Omental fat pad (tissue), 4 donors: ENCODE measurements around the gene TMEM271. TPM values are rescaled to one million over a fixed set of nuclear protein-coding genes. Genes with fewer than 3 reads are reported as not detected.

Source experiments
- ATAC-seq: fragments of 150-250 bp; one replicate; pipeline ENCODE4 v1.9.1; 2016; ENCODE audit warnings: mild to moderate bottlenecking, moderate library complexity; ENCODE audit not compliant: low FRiP score
- DNase-seq: peaks from one replicate; pipeline ENCODE4 v3.0.0-alpha.2; 2019; ENCODE audit warnings: low spot score
- total RNA-seq, 4 donors: library from RNA; depleted of rRNA; stranded (reverse); fragments of >200 nt; gene quantifications; one replicate each; pipeline ENCODE4 v1.1.0, GENCODE V29; 2016
- TF ChIP-seq, protein P1 (sequence below), 3 donors: fragments of 450-650 bp; IDR thresholded peaks; one replicate each; pipeline ENCODE4 v1.5.1; 2016 to 2017; ENCODE audit warnings: antibody characterized with exemption in 3 of 3, mild to moderate bottlenecking in 3 of 3, moderate library complexity in 2 of 3

TMEM271 gene
- total RNA-seq, 4 donors from 2014 or later: not detected

DNA sequence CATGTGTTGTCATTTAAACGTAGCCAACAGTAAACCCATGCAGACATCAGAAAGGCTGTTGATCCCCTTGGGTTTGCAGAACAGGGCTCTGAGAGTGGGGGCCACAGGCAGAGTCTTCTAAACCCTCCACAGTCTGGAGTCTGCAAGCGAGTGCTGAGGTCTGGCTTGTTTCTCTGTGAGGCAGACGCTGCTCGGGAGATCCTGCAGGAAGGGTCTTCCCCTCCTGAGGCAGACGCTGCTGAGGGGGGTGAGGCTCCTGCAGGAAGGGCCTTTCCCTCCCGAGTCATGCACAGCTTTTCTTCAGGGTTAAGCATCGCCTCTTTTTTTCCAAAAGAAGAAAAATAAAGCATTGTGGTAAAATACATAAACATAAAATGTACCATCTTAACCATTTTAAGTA is 32.1 kb upstream of the TMEM271 start:
- DNase-seq (no peak), ATAC-seq (no peak)
- TF ChIP-seq, protein P1, sequence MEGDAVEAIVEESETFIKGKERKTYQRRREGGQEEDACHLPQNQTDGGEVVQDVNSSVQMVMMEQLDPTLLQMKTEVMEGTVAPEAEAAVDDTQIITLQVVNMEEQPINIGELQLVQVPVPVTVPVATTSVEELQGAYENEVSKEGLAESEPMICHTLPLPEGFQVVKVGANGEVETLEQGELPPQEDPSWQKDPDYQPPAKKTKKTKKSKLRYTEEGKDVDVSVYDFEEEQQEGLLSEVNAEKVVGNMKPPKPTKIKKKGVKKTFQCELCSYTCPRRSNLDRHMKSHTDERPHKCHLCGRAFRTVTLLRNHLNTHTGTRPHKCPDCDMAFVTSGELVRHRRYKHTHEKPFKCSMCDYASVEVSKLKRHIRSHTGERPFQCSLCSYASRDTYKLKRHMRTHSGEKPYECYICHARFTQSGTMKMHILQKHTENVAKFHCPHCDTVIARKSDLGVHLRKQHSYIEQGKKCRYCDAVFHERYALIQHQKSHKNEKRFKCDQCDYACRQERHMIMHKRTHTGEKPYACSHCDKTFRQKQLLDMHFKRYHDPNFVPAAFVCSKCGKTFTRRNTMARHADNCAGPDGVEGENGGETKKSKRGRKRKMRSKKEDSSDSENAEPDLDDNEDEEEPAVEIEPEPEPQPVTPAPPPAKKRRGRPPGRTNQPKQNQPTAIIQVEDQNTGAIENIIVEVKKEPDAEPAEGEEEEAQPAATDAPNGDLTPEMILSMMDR (IDR thresholded peaks at IDR 0.05): no peak

DNA sequence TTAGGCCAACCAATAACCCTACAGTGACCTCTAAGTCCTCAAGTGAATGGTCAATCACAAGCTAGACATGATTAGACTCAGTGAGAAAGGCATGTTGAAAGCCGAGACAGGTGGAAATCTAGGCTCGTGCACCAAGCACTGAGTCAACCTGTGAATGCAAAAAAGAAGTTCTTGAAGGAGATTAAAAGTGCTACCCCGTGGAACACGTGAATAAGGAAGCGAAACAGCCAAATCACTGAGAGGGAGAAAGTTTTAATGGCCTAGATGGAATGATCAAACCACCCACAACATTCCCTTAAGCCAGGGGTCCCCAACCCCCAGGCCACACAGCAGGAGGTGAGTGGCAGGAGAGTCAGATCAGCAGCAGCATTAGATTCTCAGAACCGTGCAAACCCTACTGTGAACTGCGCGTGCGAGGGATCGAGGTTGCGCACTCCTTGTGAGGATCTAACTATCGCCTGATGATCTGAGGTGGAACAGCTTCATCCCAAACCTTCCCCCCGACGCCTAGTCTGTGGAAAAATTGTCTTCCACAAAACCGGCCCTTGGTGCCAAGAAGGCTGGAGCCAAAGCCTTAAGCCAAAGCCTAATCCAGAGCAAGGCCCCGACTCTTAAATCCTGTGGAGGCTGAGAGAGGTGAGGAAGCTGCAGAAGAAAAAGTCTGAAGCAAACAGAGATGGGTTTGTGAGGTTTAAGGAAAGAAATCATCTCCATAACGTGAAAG is 29.8 kb upstream of the TMEM271 start:
- TF ChIP-seq, protein P1 (IDR thresholded peaks at IDR 0.05): no peak

DNA sequence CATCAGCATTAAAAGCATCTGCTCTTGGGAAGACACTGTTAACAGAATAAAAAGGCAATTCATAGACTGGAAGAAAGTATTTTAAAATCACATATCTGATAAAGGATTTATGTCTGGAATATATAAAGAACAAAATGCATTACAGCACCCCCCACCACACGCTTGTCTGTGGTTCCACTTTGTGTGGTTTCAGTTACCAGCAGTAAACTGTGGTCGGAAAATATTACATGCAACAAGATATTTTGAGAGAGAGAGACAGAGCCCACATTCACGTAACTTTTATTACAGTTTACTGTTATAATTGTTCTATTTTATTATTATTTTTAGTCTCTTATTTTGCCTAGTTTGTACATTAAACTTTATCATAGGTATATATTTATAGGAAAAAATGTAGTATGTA is 28.0 kb upstream of the TMEM271 start:
- no peak for ATAC-seq
- DNase-seq: no peak
- TF ChIP-seq, protein P1 (IDR thresholded peaks at IDR 0.05): no peak

More for the DNA sequence above, 29.8 kb upstream of the TMEM271 start:
- no peak for ATAC-seq
- DNase-seq: no peak

DNA sequence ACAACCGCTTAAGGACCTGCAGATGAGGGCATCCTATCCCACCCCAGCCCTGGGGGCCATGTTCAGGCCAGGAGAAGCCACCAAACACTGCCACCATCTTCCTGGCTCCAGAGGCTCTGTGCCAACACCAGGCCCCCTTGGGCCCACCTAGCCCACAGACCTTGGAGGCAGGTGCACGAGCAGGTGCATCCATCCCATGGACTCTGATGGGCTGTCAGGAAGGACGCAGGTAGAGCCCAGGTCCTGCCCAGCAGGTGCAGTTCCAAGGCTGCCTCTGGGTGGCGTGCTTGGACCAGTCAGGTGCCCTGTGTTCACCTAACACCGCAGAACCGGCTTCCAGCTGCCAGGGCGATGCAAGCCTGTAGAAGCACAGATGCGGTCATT is 26.5 kb upstream of the TMEM271 start:
- ATAC-seq (no peak), DNase-seq (no peak)
- TF ChIP-seq, protein P1 (IDR thresholded peaks at IDR 0.05): no peak

DNA sequence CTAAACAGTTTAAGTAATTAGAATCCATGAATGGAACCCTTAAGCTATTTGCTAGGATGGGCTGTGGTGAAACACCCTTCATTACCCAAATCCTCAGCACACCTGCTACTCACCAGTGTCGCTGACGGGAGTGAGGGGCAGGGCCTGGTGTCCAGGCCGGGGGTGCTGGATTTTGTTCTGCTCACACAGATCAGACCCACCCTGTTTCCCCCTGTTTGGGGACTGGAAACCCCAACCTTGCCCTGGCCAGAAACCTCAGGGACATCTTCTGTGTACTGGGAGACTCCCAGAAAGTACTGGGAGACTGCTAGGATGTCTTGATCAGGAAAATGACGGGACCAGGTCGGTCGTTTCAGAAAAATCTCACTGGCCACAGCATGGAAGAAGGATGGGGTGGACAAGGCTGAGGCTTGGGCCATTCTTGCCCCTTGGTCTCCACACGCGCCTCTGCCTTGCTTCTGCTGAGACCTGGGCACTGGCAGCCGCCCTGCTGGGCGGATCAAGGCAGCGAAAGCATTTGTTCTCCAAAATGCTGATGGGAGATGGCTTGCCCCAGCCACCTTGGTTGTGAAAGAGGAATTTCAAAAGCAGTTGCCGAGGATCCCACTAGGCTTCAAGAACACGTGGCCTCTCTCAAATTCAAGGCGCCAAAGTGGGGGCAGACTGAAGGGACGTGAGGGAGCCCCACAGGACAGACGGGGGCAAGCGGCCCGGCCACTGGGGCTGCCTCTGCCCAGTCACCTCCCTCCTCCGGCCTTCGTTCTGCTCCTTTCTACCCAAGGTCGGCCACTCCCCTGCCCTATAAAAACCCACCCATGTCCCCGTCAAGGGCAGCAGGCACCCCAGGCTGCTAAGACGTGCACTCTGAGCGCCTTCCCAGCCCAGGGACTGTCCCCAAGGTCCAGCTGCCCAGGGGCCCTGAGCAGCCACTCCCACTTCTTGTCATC is 25.8 kb upstream of the TMEM271 start:
- TF ChIP-seq, protein P1 (IDR thresholded peaks at IDR 0.05): no peak
- ATAC-seq: no peak
- DNase-seq: no peak

DNA sequence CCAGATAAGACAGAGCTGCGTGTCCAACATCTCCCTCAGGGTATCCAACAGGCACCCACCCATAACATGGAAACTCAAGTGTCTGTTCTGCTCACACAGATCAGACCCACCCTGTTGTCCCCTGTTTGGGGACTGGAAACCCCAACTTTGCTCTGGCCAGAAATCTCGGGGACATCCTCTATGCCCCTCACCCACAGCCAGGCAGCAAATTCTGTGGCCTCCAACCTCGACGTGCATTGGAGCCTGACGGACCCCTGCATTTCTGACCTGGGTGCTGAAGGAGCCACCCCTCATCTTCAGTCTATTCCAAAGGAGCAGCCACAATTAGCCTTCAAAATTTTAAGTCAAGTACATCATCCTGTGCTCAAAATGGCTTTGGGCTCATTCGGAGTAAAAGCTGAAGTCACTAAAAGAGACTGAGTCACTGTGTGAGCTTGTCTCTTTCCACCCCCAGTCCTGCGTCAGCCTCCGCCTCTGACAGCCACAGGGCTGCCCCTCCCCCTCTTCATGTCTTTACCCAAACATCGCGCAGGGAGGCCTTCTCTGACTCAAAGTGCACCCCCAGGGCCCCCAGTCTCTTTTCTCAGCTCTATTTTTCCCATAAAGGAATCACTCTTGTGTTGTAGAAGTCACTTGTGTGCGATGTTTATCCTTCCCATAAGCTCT is 24.9 kb upstream of the TMEM271 start:
- TF ChIP-seq, protein P1 (IDR thresholded peaks at IDR 0.05): no peak
- ATAC-seq (no peak), DNase-seq (no peak)
